Brain microvascular endothelial cell (primary cell): Measurements from ENCODE around the gene RBMS1.

ENCODE experiments used
- DNase-seq: peaks from one replicate; pipeline ENCODE4 v3.0.0-alpha.2; 2020
- H3K27ac ChIP-seq: fragments of 250-450 bp; sonication (Bioruptor Pico); 2 replicates; pipeline ENCODE4 v1.5.1; 2020; ENCODE audit warnings: mild to moderate bottlenecking, moderate library complexity
- H3K27me3 ChIP-seq: fragments of 250-450 bp; sonication (Bioruptor Pico); replicated peaks from 2 replicates; pipeline ENCODE4 v1.5.1; 2020; ENCODE audit warnings: mild to moderate bottlenecking
- H3K36me3 ChIP-seq: fragments of 250-450 bp; sonication (Bioruptor Pico); replicated peaks from 2 replicates; pipeline ENCODE4 v1.5.1; 2020; ENCODE audit warnings: mild to moderate bottlenecking
- H3K4me3 ChIP-seq: 2 replicates; pipeline ENCODE4 v1.5.1; 2011; ENCODE audit warnings: low read depth, mild to moderate bottlenecking, control low read depth, low read length, moderate library complexity
- in situ Hi-C: cut with HindIII; loops from 2 replicates; pipeline ENCODE4 v1.10.0; 2017; ENCODE audit warnings: low sequenced_read_pairs, low pct_ligation_motif_present
- TF ChIP-seq, protein P1 (sequence below): IDR thresholded peaks from 2 replicates; pipeline ENCODE4 v1.5.1; 2011; ENCODE audit warnings: low read depth, mild to moderate bottlenecking, moderate library complexity, low read length, control low read depth, inconsistent platforms; ENCODE audit errors: missing control alignments

RBMS1 gene

DNA sequence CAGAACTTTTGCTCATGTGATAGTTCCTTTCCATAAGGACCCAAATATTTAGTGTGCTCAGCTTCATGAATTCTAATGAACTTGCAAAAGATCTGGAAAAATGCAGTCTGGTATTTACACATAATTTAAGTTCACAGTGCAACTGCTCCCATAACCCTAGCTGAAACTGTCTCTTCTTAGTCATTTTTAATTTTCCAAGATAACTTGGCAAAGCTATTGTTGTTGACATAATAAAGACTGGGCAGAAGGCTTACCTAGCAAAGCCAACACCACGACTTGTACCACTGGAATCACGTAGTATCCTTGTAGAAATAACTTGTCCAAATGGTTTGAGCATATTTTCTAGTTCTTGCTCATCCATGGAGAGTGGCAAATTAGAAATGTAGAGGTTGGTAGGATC is 190.5 kb downstream of the RBMS1 start:
- in situ Hi-C loops, result no loop called here
- Histone ChIP-seq H3K27me3 (no peaks in the 10 kb centered on the region), H3K27ac (no peak overlapping the region), H3K4me3 (no peak overlapping the region), H3K36me3 (peaks cover 32% of the 10 kb centered on the region)
- TF ChIP-seq, protein P1, sequence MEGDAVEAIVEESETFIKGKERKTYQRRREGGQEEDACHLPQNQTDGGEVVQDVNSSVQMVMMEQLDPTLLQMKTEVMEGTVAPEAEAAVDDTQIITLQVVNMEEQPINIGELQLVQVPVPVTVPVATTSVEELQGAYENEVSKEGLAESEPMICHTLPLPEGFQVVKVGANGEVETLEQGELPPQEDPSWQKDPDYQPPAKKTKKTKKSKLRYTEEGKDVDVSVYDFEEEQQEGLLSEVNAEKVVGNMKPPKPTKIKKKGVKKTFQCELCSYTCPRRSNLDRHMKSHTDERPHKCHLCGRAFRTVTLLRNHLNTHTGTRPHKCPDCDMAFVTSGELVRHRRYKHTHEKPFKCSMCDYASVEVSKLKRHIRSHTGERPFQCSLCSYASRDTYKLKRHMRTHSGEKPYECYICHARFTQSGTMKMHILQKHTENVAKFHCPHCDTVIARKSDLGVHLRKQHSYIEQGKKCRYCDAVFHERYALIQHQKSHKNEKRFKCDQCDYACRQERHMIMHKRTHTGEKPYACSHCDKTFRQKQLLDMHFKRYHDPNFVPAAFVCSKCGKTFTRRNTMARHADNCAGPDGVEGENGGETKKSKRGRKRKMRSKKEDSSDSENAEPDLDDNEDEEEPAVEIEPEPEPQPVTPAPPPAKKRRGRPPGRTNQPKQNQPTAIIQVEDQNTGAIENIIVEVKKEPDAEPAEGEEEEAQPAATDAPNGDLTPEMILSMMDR, result no peak
- no peak for DNase-seq

DNA sequence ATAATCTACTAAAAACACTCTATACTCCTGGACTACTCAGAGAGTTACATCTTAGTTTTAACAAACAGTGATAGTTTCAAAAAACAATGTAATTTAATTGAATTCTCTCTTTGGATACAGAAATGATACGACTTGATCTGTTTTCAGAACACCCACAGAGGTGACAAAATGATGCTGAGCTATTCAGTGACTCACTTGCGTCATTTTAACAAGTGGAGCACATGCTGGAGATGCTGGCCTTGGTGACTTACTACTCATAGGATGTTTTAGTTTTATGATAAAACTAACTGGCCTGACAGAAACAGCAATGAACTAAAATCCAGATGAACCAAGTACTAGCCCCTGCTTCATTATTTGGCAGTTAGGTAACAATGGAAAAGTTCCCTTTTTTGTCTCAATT is 192.2 kb downstream of the RBMS1 start:
- no peak overlapping the region for H3K27ac ChIP-seq
- H3K4me3 ChIP-seq, result no peak overlapping the region
- H3K36me3 ChIP-seq, result peaks cover 44% of the 10 kb centered on the region
- in situ Hi-C loops, result no loop called here
- no peak for DNase-seq
- no peaks in the 10 kb centered on the region for H3K27me3 ChIP-seq
- TF ChIP-seq, protein P1, result no peak

DNA sequence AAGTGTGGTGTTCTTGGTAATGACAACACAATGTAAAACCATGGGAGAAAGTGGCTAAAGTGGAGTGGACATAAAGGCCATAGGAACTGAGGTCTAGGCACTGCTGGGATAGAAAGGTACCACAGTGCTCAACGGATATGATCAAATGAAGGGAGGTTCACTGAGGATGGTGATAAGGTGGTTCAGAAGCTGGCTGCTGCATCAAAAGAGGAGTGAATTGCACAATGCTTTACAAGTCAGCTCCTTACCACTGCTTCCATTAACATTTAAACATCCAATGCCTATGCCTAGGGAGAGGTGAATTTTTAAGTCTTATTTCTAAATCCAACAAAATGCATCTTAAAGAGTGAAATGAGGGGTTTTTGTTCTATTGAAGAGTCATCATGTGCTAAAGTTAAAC is 193.4 kb downstream of the RBMS1 start:
- in situ Hi-C loops, result no loop called here
- TF ChIP-seq, protein P1, result no peak
- Histone ChIP-seq H3K36me3 (peaks cover 48% of the 10 kb centered on the region), H3K4me3 (no peak overlapping the region), H3K27ac (no peak overlapping the region), H3K27me3 (no peaks in the 10 kb centered on the region)
- no peak for DNase-seq

DNA sequence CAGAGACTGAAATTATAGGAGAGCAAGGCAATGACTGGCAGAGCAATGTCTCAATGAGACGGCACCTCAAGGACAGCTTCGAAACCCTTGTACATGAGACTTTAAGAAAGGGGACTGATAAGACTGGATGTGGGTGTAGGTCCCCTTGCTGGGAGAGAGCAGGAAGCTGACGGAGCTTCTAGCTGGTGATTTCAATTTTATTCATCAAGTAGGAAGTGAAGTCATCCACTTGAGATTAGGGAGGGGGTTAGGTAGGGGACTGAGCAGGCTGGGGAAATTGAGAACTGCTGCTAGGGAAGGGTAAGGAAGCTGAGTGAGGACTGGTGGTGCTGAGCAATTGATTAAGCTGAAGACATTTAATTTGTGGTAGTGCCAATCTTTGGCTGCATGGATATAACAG is 194.1 kb downstream of the RBMS1 start:
- TF ChIP-seq, protein P1, result no peak
- Histone ChIP-seq H3K4me3 (no peak overlapping the region), H3K27me3 (no peaks in the 10 kb centered on the region), H3K27ac (peak overlapping the region; percentile 37), H3K36me3 (peaks cover 48% of the 10 kb centered on the region)
- in situ Hi-C loops, result no loop called here
- peak; percentile 35 for DNase-seq

DNA sequence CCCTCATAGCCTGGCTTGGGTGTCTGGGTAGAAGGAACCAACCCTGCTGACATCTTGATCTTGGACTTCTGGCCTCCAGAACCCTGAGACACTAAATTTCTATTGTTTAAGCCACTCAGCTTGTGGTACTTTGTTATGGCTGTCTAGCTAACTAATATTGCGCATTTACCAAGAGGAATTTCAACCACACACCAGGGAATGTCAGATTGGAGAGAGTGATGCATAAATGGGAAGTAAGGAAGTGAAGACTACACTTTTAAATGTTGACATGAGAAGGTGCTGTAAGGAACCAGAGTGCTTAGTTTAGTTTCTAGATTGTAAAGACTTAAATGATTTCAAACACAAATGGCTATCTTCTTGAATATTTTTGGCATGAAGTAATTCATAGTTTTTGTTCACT is 194.6 kb downstream of the RBMS1 start:
- DNase-seq, result no peak
- H3K4me3 ChIP-seq, result no peak overlapping the region
- peaks cover 44% of the 10 kb centered on the region for H3K36me3 ChIP-seq
- H3K27me3 ChIP-seq, result no peaks in the 10 kb centered on the region
- in situ Hi-C loops, result no loop called here
- H3K27ac ChIP-seq, result peak overlapping the region; percentile 37
- TF ChIP-seq, protein P1, result no peak

DNA sequence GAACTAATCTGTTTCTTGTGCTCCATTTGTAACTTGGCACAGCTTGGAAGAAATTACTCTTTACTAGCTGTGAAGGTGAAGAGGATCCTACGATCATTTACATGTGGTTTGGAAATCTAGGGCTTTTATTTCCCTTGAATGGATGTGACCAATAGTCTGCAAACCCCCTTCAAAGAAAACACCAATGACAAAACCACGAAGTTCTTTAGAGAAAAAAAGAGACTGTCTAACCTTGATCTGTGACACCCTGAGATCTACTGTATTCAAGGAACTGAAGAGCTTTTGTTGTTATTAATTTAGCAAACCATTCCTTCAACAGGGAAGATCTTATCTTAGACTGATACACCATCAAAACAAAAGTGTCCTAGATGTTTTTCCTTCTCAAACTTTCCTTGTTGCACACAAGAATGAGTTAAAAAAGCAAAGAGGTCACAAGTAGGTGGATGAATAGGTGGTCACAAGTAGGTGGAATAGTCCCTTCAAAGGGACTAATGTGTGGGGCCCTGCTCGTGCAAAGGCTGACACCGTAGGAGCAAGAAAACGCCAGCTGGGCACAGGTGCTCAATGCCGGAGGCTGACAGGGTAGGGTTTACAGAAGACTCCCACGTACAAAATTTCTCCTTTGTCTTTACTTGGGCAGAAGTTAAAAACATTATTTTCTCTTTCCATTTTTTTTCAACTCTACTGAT is 197.9 kb downstream of the RBMS1 start:
- in situ Hi-C loops, result no loop called here
- H3K36me3 ChIP-seq, result peaks cover 35% of the 10 kb centered on the region
- DNase-seq, result no peak
- H3K27ac ChIP-seq, result peak overlapping the region; percentile 97
- H3K27me3 ChIP-seq, result no peaks in the 10 kb centered on the region
- no peak overlapping the region for H3K4me3 ChIP-seq
- TF ChIP-seq, protein P1, result no peak
